B cell (primary cell): ENCODE results near the gene MPP2. TPM values are rescaled to one million over a fixed set of nuclear protein-coding genes. Genes with fewer than 3 reads are reported as not detected.

ENCODE experiments used
- ATAC-seq: fragments of 200-7000 bp; cut with Tn5 transposase; one replicate; pipeline ENCODE4 v1.10.0; 2021; ENCODE audit warnings: low read depth, mild to moderate bottlenecking, moderate number of reproducible peaks, moderate library complexity
- CTCF ChIA-PET: fragments of 350-600 bp; sonication (Branson Sonifier 250); formaldehyde crosslinking; loops from one replicate; lab custom pipeline; 2021; ENCODE audit warnings: antibody characterized with exemption, inconsistent platforms; lab: Charles Lee
- POLR2A ChIA-PET: fragments of 350-600 bp; sonication (Branson Sonifier 250); formaldehyde crosslinking; loops from one replicate; lab custom pipeline; 2021; ENCODE audit warnings: antibody characterized with exemption; lab: Charles Lee
- DNase-seq: peaks from one replicate; pipeline ENCODE4 v3.0.0; 2013
- H2AFZ ChIP-seq: 2 replicates; pipeline ENCODE4 v1.6.1; 2012; ENCODE audit warnings: mild to moderate bottlenecking, low read depth, low read length; ENCODE audit not compliant: insufficient read depth, poor library complexity, severe bottlenecking
- H3K27ac ChIP-seq, 2 donors: 1 replicate in 1 of 2; 2 replicates in 1 of 2; pipeline ENCODE4 v1.5.1; 2012 to 2013; ENCODE audit warnings: low read length in 2 of 2, mild to moderate bottlenecking in 2 of 2, moderate library complexity in 1 of 2
- H3K27me3 ChIP-seq, 4 experiments: fragments of 200-600 bp in 1 of 4; sonication (generic) in 1 of 4; replicated peaks in 1 of 4; 1 replicate in 2 of 4; 2 replicates in 2 of 4; pipeline versions ENCODE4 v1.6.1 to v1.7.0; 2013 to 2016; ENCODE audit warnings: low read length in 3 of 4, mild to moderate bottlenecking in 2 of 4, mixed read lengths in 1 of 4, moderate library complexity in 1 of 4; ENCODE audit not compliant: insufficient read depth in 4 of 4, control insufficient read depth in 3 of 4; ENCODE audit errors: control extremely low read depth in 1 of 4
- H3K36me3 ChIP-seq, 2 experiments: replicated peaks in 1 of 2; 1 replicate in 1 of 2; 2 replicates in 1 of 2; pipeline versions ENCODE4 v1.6.1 to v1.7.1; 2013; ENCODE audit warnings: low read length in 1 of 2; ENCODE audit not compliant: insufficient read depth in 2 of 2, control insufficient read depth in 1 of 2; ENCODE audit errors: control extremely low read depth in 1 of 2, extremely low read depth in 1 of 2
- H3K4me1 ChIP-seq, 2 donors: fragments of 200-600 bp in 1 of 2; sonication (generic) in 1 of 2; 1 replicate in 1 of 2; 2 replicates in 1 of 2; pipeline versions ENCODE4 v1.5.1 to v1.6.1; 2013 to 2017; ENCODE audit warnings: low read length in 2 of 2; ENCODE audit not compliant: control insufficient read depth in 2 of 2, insufficient read depth in 2 of 2
- H3K4me2 ChIP-seq: replicated peaks from 2 replicates; pipeline ENCODE3; 2012; ENCODE audit warnings: mild to moderate bottlenecking, low read depth, low read length; ENCODE audit not compliant: poor library complexity, severe bottlenecking
- H3K4me3 ChIP-seq, 5 experiments: fragments of 200-600 bp in 1 of 5; sonication (generic) in 1 of 5; 1 replicate in 3 of 5; 2 replicates in 2 of 5; pipeline versions ENCODE4 v1.5.1 to v1.7.0; 2011 to 2016; ENCODE audit warnings: low read length in 4 of 5, mild to moderate bottlenecking in 4 of 5, low read depth in 2 of 5, control low read depth in 1 of 5, moderate library complexity in 1 of 5; ENCODE audit not compliant: insufficient read depth in 1 of 5; ENCODE audit errors: control extremely low read depth in 1 of 5, extremely low read depth in 1 of 5
- H3K79me2 ChIP-seq: fragments of 200-600 bp; sonication (generic); one replicate; pipeline ENCODE4 v1.6.0; 2016; ENCODE audit warnings: low read length; ENCODE audit not compliant: control insufficient read depth, insufficient read depth
- H3K9ac ChIP-seq: fragments of 200-600 bp; sonication (generic); 2 replicates; pipeline ENCODE4 v1.6.1; 2017; ENCODE audit warnings: mild to moderate bottlenecking, low read length, moderate library complexity
- H3K9me3 ChIP-seq, 3 donors: one replicate each; pipeline versions ENCODE4 v1.6.1 to v1.7.1; 2013; ENCODE audit warnings: low read length in 2 of 3; ENCODE audit not compliant: control insufficient read depth in 2 of 3, insufficient read depth in 1 of 3; ENCODE audit errors: control extremely low read depth in 1 of 3
- H4K20me1 ChIP-seq: 2 replicates; pipeline ENCODE4 v1.6.0; 2012; ENCODE audit warnings: mild to moderate bottlenecking, low read length; ENCODE audit not compliant: insufficient read depth, control insufficient read depth, poor library complexity, severe bottlenecking
- H3K27ac Mint-ChIP-seq: one replicate; pipeline ENCODE4 v1.8.0; 2021; ENCODE audit warnings: mixed read lengths
- H3K27me3 Mint-ChIP-seq: one replicate; pipeline ENCODE4 v1.8.0; 2021; ENCODE audit warnings: mixed read lengths
- H3K4me1 Mint-ChIP-seq: one replicate; pipeline ENCODE4 v1.8.0; 2021; ENCODE audit warnings: mixed read lengths
- H3K4me3 Mint-ChIP-seq: one replicate; pipeline ENCODE4 v1.8.0; 2021; ENCODE audit warnings: mixed read lengths
- H3K9me3 Mint-ChIP-seq: one replicate; pipeline ENCODE4 v1.8.0; 2022; ENCODE audit warnings: mixed read lengths; ENCODE audit not compliant: insufficient read depth
- CTCF ChIP-seq: fragments of 200-600 bp; IDR thresholded peaks from one replicate; pipeline ENCODE4 v1.8.0; 2022; ENCODE audit warnings: antibody characterized with exemption, mild to moderate bottlenecking
- EZH2 ChIP-seq: IDR thresholded peaks from 2 replicates; pipeline ENCODE4 v1.6.1; 2012; ENCODE audit warnings: borderline replicate concordance, low read depth, mild to moderate bottlenecking, moderate library complexity, low read length; ENCODE audit not compliant: insufficient read depth, poor library complexity, severe bottlenecking
- WGBS: methylation state at CpG from one replicate; pipeline ENCODE4 v1.1.5; 2013; ENCODE audit warnings: missing lambda C conversion rate; ENCODE audit not compliant: insufficient coverage; 5-methylcytosine and 5-hydroxymethylcytosine counted together
- intact Hi-C: fragments of 100-400 bp; cut with micrococcal nuclease; formaldehyde crosslinking; loops from one replicate; pipeline ENCODE4 v1.10.0; 2022
- polyA plus RNA-seq: library from polyadenylated mRNA; depleted of rRNA; stranded (reverse); fragments of >200 nt; gene quantifications from 2 replicates; pipeline ENCODE4 v1.2.3, GENCODE V29; 2012
- total RNA-seq, 2 donors: library from RNA; stranded (reverse); fragments of 120-200 nt in 1 of 2; gene quantifications; 1 replicate in 1 of 2; 2 replicates in 1 of 2; pipeline versions ENCODE4 v1.2.3 to v1.2.4, GENCODE V29; 2013 to 2022

The MPP2 gene
- total and polyA plus RNA-seq, 2 donors (not counting 1 experiment from before 2014, with no cell fraction given), result 0.15 TPM; not detected in 1

DNA sequence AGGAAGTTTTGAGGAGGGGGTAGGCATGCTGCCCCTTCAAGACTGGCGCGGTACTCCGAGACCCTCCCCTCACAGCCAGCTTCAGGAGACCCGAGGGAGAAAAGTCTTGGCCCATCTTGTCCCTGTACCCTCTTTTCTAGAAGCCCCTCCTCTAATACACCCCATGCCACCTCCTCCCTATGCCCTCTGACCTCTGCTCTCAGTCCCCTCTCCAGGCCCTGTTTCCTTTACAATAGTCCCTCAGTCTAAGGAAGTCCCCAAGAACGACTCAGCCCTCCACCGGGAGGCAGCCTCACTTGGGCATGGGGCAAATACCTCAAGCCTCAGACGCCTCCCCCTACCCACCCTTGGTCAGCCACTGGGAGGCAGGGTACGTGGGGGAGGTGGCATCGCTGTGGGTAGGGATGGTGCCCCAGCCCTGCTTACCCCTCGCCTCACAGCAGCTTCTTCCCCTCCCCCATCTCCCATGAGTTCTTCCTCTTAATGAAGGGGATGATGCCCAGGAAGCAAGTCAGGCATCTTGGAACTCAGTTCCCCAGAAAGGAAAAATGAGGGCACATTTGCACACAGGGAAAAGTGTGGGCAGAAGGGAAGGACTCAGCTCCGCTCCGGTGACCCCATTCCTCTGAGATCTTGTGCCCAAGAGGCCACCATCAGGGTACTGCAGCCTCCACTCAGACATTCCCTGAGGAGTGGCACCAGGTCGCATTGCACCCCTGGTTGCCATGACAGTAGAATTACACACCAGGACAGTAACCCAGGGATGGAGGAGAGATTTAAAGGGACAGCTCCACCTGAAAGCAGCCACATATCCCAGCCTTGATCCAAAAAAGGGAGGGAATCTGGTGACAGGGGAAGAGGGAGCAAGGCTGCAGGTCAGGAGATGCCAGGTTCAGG, 6.2 kb downstream of the MPP2 start:
- no peaks in the 10 kb centered on the region for H3K9me3 Mint-ChIP-seq
- CTCF ChIA-PET, result interaction anchor here (3.3 kb wide), 1 partner anchor 23 kb away, joined by 8 read pairs; no protein-coding TSS in a partner anchor

More for the DNA sequence above, 6.2 kb downstream of the MPP2 start:
- WGBS, result 28% methylated on average over 8 of the region's 13 CpGs
- DNase-seq (no peak), ATAC-seq (no peak)
- peak overlapping the region; percentile 55 for H3K9ac ChIP-seq
- peak overlapping the region; percentile 83 for H3K4me2 ChIP-seq
- peaks cover 0 to 77% (median 22%) of the 10 kb centered on the region in 4 experiments for H3K27me3 ChIP-seq
- TF ChIP-seq CTCF (no peak), EZH2 (no peak)
- H3K79me2 ChIP-seq, result no peaks in the 10 kb centered on the region
- H4K20me1 ChIP-seq, result no peaks in the 10 kb centered on the region
- peaks cover 18 to 23% of the 10 kb centered on the region in 2 donors for H3K4me1 ChIP-seq
- Mint-ChIP-seq H3K27ac (no peak overlapping the region), H3K4me3 (peak overlapping the region; percentile 82), H3K27me3 (peaks cover 65% of the 10 kb centered on the region), H3K4me1 (peaks cover 15% of the 10 kb centered on the region)
- intact Hi-C loops, result no loop called here
- POLR2A ChIA-PET, result interaction anchor here (0.6 kb wide), 1 partner anchor 1164 kb away, joined by 4 read pairs; no protein-coding TSS in a partner anchor
- H3K36me3 ChIP-seq, result no peaks in the 10 kb centered on the region
- peaks cover 0 to 3% (median 0%) of the 10 kb centered on the region in 3 donors for H3K9me3 ChIP-seq
- no peak overlapping the region for H3K27ac ChIP-seq
- peak overlapping the region; percentile 66 for H2AFZ ChIP-seq
- H3K4me3 ChIP-seq, result peak overlapping the region in 4 of 5 experiments; percentile 13 to 49 (median 36)
